ENCODE results near the gene KMT2A. TPM values are rescaled to one million over a fixed set of nuclear protein-coding genes. Genes with fewer than 3 reads are reported as not detected.
"Not testable (repeated sequence)": the region's sequence is repeated elsewhere in the genome, so short reads cannot be mapped to it uniquely, and the experiment has no call there.

Gene KMT2A
- total RNA-seq, 1 donor from 2014 or later: 61.6 TPM

- Mint-ChIP-seq H3K27me3 (ENCODE audit: low read depth) (no peaks in the 10 kb centered on the region), H3K27ac (no peak overlapping the region), H3K4me3 (ENCODE audit: low read depth) (no peak overlapping the region), H3K9me3 (no peaks in the 10 kb centered on the region), H3K4me1 (ENCODE audit: low read depth) (peaks cover 3% of the 10 kb centered on the region), H3K36me3 (ENCODE audit: low read depth) (peaks cover 5% of the 10 kb centered on the region)
- DNase-seq (ENCODE audit: low spot score): no peak
- intact Hi-C loops (cut with micrococcal nuclease): loop anchor here (1.0 to 2.0 kb wide), 3 partner anchors 14 to 34 kb away; partner anchors contain the start of genes ATP5MG and KMT2A
Observed at GRCh38 chr11:118415062-118415738, 21.1 kb upstream of the KMT2A start.

- Mint-ChIP-seq H3K9me3 (no peaks in the 10 kb centered on the region), H3K4me1 (ENCODE audit: low read depth) (peaks cover 3% of the 10 kb centered on the region), H3K27ac (no peak overlapping the region), H3K27me3 (ENCODE audit: low read depth) (no peaks in the 10 kb centered on the region), H3K36me3 (ENCODE audit: low read depth) (peaks cover under 1% of the 10 kb centered on the region), H3K4me3 (ENCODE audit: low read depth) (no peak overlapping the region)
- intact Hi-C loops (cut with micrococcal nuclease): loop anchor here (1.0 to 2.0 kb wide), 3 partner anchors 14 to 33 kb away; partner anchors contain the start of genes ATP5MG and KMT2A
- peak; percentile 32 for DNase-seq (ENCODE audit: low spot score)
Observed at GRCh38 chr11:118415739-118416068, 20.6 kb upstream of the KMT2A start.

- not testable (repeated sequence) for H3K27me3 Mint-ChIP-seq (ENCODE audit: low read depth); H3K27ac Mint-ChIP-seq; H3K4me1 Mint-ChIP-seq (ENCODE audit: low read depth)
Observed at GRCh38 chr11:118416900-118417299, 19.4 kb upstream of the KMT2A start.

GRCh38 chr11:118417801-118418200 lies 18.5 kb upstream of the KMT2A start:
- Mint-ChIP-seq H3K27ac (no peak overlapping the region), H3K4me3 (ENCODE audit: low read depth) (no peak overlapping the region), H3K4me1 (ENCODE audit: low read depth) (peaks cover 3% of the 10 kb centered on the region), H3K36me3 (ENCODE audit: low read depth) (no peaks in the 10 kb centered on the region), H3K27me3 (ENCODE audit: low read depth) (peaks cover 2% of the 10 kb centered on the region), H3K9me3 (no peaks in the 10 kb centered on the region)
- no peak for DNase-seq (ENCODE audit: low spot score)
- intact Hi-C loops (cut with micrococcal nuclease): no loop called here

More at GRCh38 chr11:118416900-118417299, 19.4 kb upstream of the KMT2A start:
- intact Hi-C loops (cut with micrococcal nuclease); H3K4me3 Mint-ChIP-seq (ENCODE audit: low read depth); H3K9me3 Mint-ChIP-seq; H3K36me3 Mint-ChIP-seq (ENCODE audit: low read depth); DNase-seq (ENCODE audit: low spot score): not testable (repeated sequence)

- intact Hi-C loops (cut with micrococcal nuclease): no loop called here
- no peak for DNase-seq (ENCODE audit: low spot score)
- no peaks in the 10 kb centered on the region for H3K36me3 Mint-ChIP-seq (ENCODE audit: low read depth)
- H3K27me3 Mint-ChIP-seq (ENCODE audit: low read depth): peaks cover 2% of the 10 kb centered on the region
- no peaks in the 10 kb centered on the region for H3K9me3 Mint-ChIP-seq
- no peak overlapping the region for H3K4me3 Mint-ChIP-seq (ENCODE audit: low read depth)
- H3K4me1 Mint-ChIP-seq (ENCODE audit: low read depth): no peaks in the 10 kb centered on the region
- no peak overlapping the region for H3K27ac Mint-ChIP-seq
Observed at GRCh38 chr11:118418766-118419165, 17.5 kb upstream of the KMT2A start.

GRCh38 chr11:118427707-118428106 lies 8.6 kb upstream of the KMT2A start:
- Mint-ChIP-seq H3K4me1 (ENCODE audit: low read depth) (peaks cover 8% of the 10 kb centered on the region), H3K9me3 (no peaks in the 10 kb centered on the region), H3K36me3 (ENCODE audit: low read depth) (no peaks in the 10 kb centered on the region), H3K4me3 (ENCODE audit: low read depth) (no peak overlapping the region), H3K27me3 (ENCODE audit: low read depth) (peaks cover 18% of the 10 kb centered on the region), H3K27ac (no peak overlapping the region)
- intact Hi-C loops (cut with micrococcal nuclease): no loop called here
- no peak for DNase-seq (ENCODE audit: low spot score)

GRCh38 chr11:118430956-118431355 lies 5.3 kb upstream of the KMT2A start:
- Mint-ChIP-seq H3K4me1 (ENCODE audit: low read depth) (peaks cover 21% of the 10 kb centered on the region), H3K27me3 (ENCODE audit: low read depth) (peaks cover 18% of the 10 kb centered on the region), H3K4me3 (ENCODE audit: low read depth) (no peak overlapping the region), H3K9me3 (no peaks in the 10 kb centered on the region), H3K27ac (no peak overlapping the region), H3K36me3 (ENCODE audit: low read depth) (no peaks in the 10 kb centered on the region)
- DNase-seq (ENCODE audit: low spot score): no peak
- intact Hi-C loops (cut with micrococcal nuclease): no loop called here

- H3K36me3 Mint-ChIP-seq (ENCODE audit: low read depth): no peaks in the 10 kb centered on the region
- H3K4me3 Mint-ChIP-seq (ENCODE audit: low read depth): peak overlapping the region; percentile 92
- no peaks in the 10 kb centered on the region for H3K9me3 Mint-ChIP-seq
- DNase-seq (ENCODE audit: low spot score): no peak
- intact Hi-C loops (cut with micrococcal nuclease): loop anchor here (1.0 kb wide), 1 partner anchor 54 kb away; no protein-coding TSS in a partner anchor
- H3K27me3 Mint-ChIP-seq (ENCODE audit: low read depth): peaks cover 10% of the 10 kb centered on the region
- peaks cover 22% of the 10 kb centered on the region for H3K4me1 Mint-ChIP-seq (ENCODE audit: low read depth)
- peak overlapping the region; percentile 83 for H3K27ac Mint-ChIP-seq
Observed at GRCh38 chr11:118434123-118434552, 2.2 kb upstream of the KMT2A start.

GRCh38 chr11:118434553-118435289 lies 1.6 kb upstream of the KMT2A start:
- peaks cover 28% of the 10 kb centered on the region for H3K4me1 Mint-ChIP-seq (ENCODE audit: low read depth)
- DNase-seq (ENCODE audit: low spot score): peak; percentile 45
- peaks cover 7% of the 10 kb centered on the region for H3K27me3 Mint-ChIP-seq (ENCODE audit: low read depth)
- peak overlapping the region; percentile 92 for H3K4me3 Mint-ChIP-seq (ENCODE audit: low read depth)
- peaks cover 3% of the 10 kb centered on the region for H3K36me3 Mint-ChIP-seq (ENCODE audit: low read depth)
- peak overlapping the region; percentile 83 for H3K27ac Mint-ChIP-seq
- H3K9me3 Mint-ChIP-seq: no peaks in the 10 kb centered on the region
- intact Hi-C loops (cut with micrococcal nuclease): loop anchor here (1.0 to 5.0 kb wide), 5 partner anchors 33 to 236 kb away; partner anchors contain the start of genes ARCN1, ATP5MG, CD3D and CD3G

GRCh38 chr11:118435290-118435892 lies 901 bp upstream of the KMT2A start:
- intact Hi-C loops (cut with micrococcal nuclease): loop anchor here (1.0 to 5.0 kb wide), 4 partner anchors 34 to 237 kb away; partner anchors contain the start of genes ARCN1, ATP5MG, CD3D and CD3G
- Mint-ChIP-seq H3K4me3 (ENCODE audit: low read depth) (peak overlapping the region; percentile 92), H3K4me1 (ENCODE audit: low read depth) (peaks cover 33% of the 10 kb centered on the region)

GRCh38 chr11:118436639-118437207 lies 431 bp downstream of the KMT2A start:
- peak overlapping the region; percentile 89 for H3K27ac Mint-ChIP-seq
- intact Hi-C loops (cut with micrococcal nuclease): loop anchor here (2.0 to 5.0 kb wide), 4 partner anchors 22 to 450 kb away; partner anchors contain the start of genes ARCN1, CD3D, CD3G and IL10RA
- H3K36me3 Mint-ChIP-seq (ENCODE audit: low read depth): peaks cover 20% of the 10 kb centered on the region
- H3K9me3 Mint-ChIP-seq: no peaks in the 10 kb centered on the region
- H3K4me1 Mint-ChIP-seq (ENCODE audit: low read depth): peaks cover 45% of the 10 kb centered on the region
- no peak for DNase-seq (ENCODE audit: low spot score)
- H3K4me3 Mint-ChIP-seq (ENCODE audit: low read depth): peak overlapping the region; percentile 93
- peaks cover 6% of the 10 kb centered on the region for H3K27me3 Mint-ChIP-seq (ENCODE audit: low read depth)

More at GRCh38 chr11:118435290-118435892, 901 bp upstream of the KMT2A start:
- no peaks in the 10 kb centered on the region for H3K9me3 Mint-ChIP-seq
- peaks cover 10% of the 10 kb centered on the region for H3K36me3 Mint-ChIP-seq (ENCODE audit: low read depth)
- DNase-seq (ENCODE audit: low spot score): peak; percentile 56
- H3K27me3 Mint-ChIP-seq (ENCODE audit: low read depth): peaks cover 7% of the 10 kb centered on the region
- peak overlapping the region; percentile 83 for H3K27ac Mint-ChIP-seq

Data from activated T-helper 2 cell treated with anti-CD3 and anti-CD28 coated beads, Interferon-gamma antibody, Interleukin-2, Interleukin-4, amounts not matched to agents 10 μg/mL and 5 μg/mL and 100 μg/mL, durations not matched to agents 14 hours and 24 hours and 36 hours (primary cell).